Urinary bladder (tissue), 4 donors: Measurements from ENCODE around the gene ADAM33. TPM values are rescaled to one million over a fixed set of nuclear protein-coding genes. Genes with fewer than 3 reads are reported as not detected.

Experiments
- DNase-seq: peaks from one replicate; pipeline ENCODE4 v3.0.0-alpha.2; 2015; ENCODE audit errors: extremely low spot score
- H3K27ac ChIP-seq: one replicate; pipeline ENCODE4 v1.5.1; 2013; ENCODE audit warnings: low read depth, mild to moderate bottlenecking, moderate library complexity
- H3K36me3 ChIP-seq: one replicate; pipeline ENCODE4 v1.6.1; 2013; ENCODE audit warnings: mild to moderate bottlenecking, moderate library complexity; ENCODE audit not compliant: insufficient read depth
- H3K4me1 ChIP-seq: one replicate; pipeline ENCODE4 v1.6.1; 2013; ENCODE audit warnings: mild to moderate bottlenecking, moderate library complexity; ENCODE audit not compliant: insufficient read depth
- H3K4me3 ChIP-seq: one replicate; pipeline ENCODE4 v1.5.1; 2013; ENCODE audit warnings: low read depth, low read length
- WGBS: extraction: QIAGEN DNeasy Blood & Tissue Kit; methylation state at CpG from one replicate; pipeline ENCODE4 v1.1.7; 2013; 5-methylcytosine and 5-hydroxymethylcytosine counted together
- polyA plus RNA-seq: library from polyadenylated mRNA; stranded (reverse); fragments of 200-250 nt; gene quantifications from one replicate; pipeline ENCODE4 v1.2.3, GENCODE V29; 2013
- total RNA-seq: library from RNA; depleted of rRNA; stranded (reverse); fragments of >200 nt; gene quantifications from one replicate; pipeline ENCODE4 v1.2.3, GENCODE V29; 2014
- donor health status: healthy with polysubstance abuse.
- donor health status: healthy.

Gene ADAM33
- total and polyA plus RNA-seq, 2 donors = 88.2 to 111 TPM

GRCh38 chr20:3621111-3621510 lies 60.7 kb downstream of the ADAM33 start:
- Histone ChIP-seq H3K27ac (no peak overlapping the region), H3K4me3 (no peak overlapping the region), H3K36me3 (no peaks in the 10 kb centered on the region), H3K4me1 (peaks cover 1% of the 10 kb centered on the region)
- DNase-seq = no peak
- WGBS = 83% methylated on average over 8 of the region's 8 CpGs

Other genes with a start within 250 kb of the ADAM33 start
- gene ATRN, start 211.0 kb downstream of the ADAM33 start, total RNA-seq = 37.6 TPM
- gene ATRN, start 211.0 kb downstream of the ADAM33 start, polyA plus RNA-seq = 15.2 TPM
- gene GFRA4, start 18.6 kb downstream of the ADAM33 start, total RNA-seq = not detected
- not detected for gene GFRA4, start 18.6 kb downstream of the ADAM33 start, polyA plus RNA-seq
- 3.2 TPM for gene SIGLEC1, start 30.6 kb upstream of the ADAM33 start, total RNA-seq
- gene SIGLEC1, start 30.6 kb upstream of the ADAM33 start, polyA plus RNA-seq = 7.6 TPM
- 10.7 TPM for gene HSPA12B, start 50.7 kb upstream of the ADAM33 start, total RNA-seq
- 11.8 TPM for gene HSPA12B, start 50.7 kb upstream of the ADAM33 start, polyA plus RNA-seq
- 10.0 TPM for gene ADISSP, start 85.7 kb upstream of the ADAM33 start, total RNA-seq
- 109 TPM for gene ADISSP, start 85.7 kb upstream of the ADAM33 start, polyA plus RNA-seq
- gene SPEF1, start 99.4 kb upstream of the ADAM33 start, total RNA-seq = not detected
- gene SPEF1, start 99.4 kb upstream of the ADAM33 start, polyA plus RNA-seq = 0.16 TPM
- gene CENPB, start 104.7 kb upstream of the ADAM33 start, total RNA-seq = 36.9 TPM
- 104 TPM for gene CENPB, start 104.7 kb upstream of the ADAM33 start, polyA plus RNA-seq
- 18.7 TPM for gene CDC25B, start 114.3 kb upstream of the ADAM33 start, total RNA-seq
- 42.2 TPM for gene CDC25B, start 114.3 kb upstream of the ADAM33 start, polyA plus RNA-seq
- 10.2 TPM for gene AP5S1, start 138.5 kb upstream of the ADAM33 start, total RNA-seq
- gene AP5S1, start 138.5 kb upstream of the ADAM33 start, polyA plus RNA-seq = 9.2 TPM
- gene MAVS, start 164.8 kb upstream of the ADAM33 start, total RNA-seq = 13.8 TPM
- gene MAVS, start 164.8 kb upstream of the ADAM33 start, polyA plus RNA-seq = 21.5 TPM
- 53.4 TPM for gene PANK2, start 207.4 kb upstream of the ADAM33 start, total RNA-seq
- 22.1 TPM for gene PANK2, start 207.4 kb upstream of the ADAM33 start, polyA plus RNA-seq